Epithelial cell of proximal tubule (primary cell): Measurements from ENCODE around the gene CCDC8. TPM values are rescaled to one million over a fixed set of nuclear protein-coding genes. Genes with fewer than 3 reads are reported as not detected.

ENCODE experiments used
- DNase-seq: peaks from one replicate; pipeline ENCODE4 v3.0.0-alpha.2; 2011; ENCODE audit warnings: low read depth
- H3K4me3 ChIP-seq: 2 replicates; pipeline ENCODE4 v1.5.1; 2011; ENCODE audit warnings: low read depth, mild to moderate bottlenecking, low read length
- total RNA-seq: library from RNA; depleted of rRNA; stranded (reverse); fragments of >200 nt; gene quantifications from 2 replicates; pipeline ENCODE4 v1.2.3, GENCODE V29; 2015
- TF ChIP-seq, protein P1 (sequence below): conservative IDR thresholded peaks from 2 replicates; pipeline ENCODE4 v1.5.1; 2012; ENCODE audit warnings: low read depth, mild to moderate bottlenecking, low read length

CCDC8 gene
- total RNA-seq, 1 donor from 2014 or later = 14.1 TPM

DNA sequence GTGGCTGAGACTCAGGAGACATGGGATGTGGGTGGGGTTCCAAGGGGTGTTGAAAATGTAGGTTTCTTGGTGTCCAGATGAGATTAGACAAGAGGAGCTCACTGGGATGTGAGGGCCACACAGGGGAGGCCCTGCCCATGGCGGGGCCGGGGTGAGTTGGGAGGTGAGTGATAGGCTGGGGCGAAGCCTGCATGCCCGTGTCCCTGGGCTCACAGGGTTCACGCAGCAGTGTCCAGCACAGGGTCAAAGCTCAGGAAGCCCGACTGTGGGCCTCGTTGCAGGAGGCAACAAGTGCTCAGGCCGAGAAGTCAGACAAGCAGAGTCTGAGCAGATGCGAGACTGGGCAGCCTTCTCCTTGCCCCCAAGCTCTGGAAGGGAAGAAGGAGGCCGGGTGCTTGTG, 27.2 kb downstream of the CCDC8 start:
- no peak for DNase-seq
- no peak overlapping the region for H3K4me3 ChIP-seq
- TF ChIP-seq, protein P1, sequence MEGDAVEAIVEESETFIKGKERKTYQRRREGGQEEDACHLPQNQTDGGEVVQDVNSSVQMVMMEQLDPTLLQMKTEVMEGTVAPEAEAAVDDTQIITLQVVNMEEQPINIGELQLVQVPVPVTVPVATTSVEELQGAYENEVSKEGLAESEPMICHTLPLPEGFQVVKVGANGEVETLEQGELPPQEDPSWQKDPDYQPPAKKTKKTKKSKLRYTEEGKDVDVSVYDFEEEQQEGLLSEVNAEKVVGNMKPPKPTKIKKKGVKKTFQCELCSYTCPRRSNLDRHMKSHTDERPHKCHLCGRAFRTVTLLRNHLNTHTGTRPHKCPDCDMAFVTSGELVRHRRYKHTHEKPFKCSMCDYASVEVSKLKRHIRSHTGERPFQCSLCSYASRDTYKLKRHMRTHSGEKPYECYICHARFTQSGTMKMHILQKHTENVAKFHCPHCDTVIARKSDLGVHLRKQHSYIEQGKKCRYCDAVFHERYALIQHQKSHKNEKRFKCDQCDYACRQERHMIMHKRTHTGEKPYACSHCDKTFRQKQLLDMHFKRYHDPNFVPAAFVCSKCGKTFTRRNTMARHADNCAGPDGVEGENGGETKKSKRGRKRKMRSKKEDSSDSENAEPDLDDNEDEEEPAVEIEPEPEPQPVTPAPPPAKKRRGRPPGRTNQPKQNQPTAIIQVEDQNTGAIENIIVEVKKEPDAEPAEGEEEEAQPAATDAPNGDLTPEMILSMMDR = no peak

DNA sequence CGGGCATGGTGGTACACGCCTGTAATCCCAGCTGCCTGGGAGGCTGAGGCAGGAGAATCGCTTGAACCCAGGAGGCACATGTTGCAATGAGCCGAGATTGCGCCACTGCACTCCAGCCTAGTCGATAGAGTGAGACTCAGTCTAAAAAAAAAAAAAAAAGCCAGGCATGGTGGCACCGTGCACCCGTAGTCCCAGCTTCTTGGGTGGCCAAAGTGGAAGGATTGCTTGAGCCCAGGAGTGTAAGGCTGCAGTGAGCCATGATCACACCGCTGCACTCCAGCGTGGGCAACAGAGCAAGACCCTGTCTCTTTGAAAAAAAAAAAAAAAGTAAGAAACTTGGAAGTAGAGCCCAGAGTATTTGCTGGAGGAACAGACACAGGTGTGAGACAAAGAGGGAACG, 27.7 kb downstream of the CCDC8 start:
- TF ChIP-seq, protein P1 = no peak
- no peak for DNase-seq
- no peak overlapping the region for H3K4me3 ChIP-seq

DNA sequence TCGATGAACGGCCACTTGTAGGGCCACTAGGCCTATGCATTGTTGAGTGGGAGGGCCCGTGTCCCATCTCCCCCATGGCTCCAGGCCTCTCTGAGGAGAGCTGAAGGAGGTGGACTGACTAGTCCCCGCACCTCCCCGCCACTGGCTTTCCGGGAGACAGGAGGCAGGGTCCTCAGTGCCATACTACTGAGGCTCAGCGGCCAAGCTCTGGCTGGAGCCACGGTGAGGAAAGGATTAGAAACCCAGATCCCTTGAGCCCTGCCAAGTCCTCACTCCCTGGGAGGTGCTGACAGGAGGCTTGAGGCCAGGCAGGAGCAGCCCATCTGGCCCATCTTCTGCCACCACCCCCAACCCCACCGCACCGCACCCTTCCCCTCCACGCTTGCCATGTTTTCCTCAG, 29.0 kb downstream of the CCDC8 start:
- no peak for DNase-seq
- TF ChIP-seq, protein P1 = no peak
- H3K4me3 ChIP-seq = no peak overlapping the region

DNA sequence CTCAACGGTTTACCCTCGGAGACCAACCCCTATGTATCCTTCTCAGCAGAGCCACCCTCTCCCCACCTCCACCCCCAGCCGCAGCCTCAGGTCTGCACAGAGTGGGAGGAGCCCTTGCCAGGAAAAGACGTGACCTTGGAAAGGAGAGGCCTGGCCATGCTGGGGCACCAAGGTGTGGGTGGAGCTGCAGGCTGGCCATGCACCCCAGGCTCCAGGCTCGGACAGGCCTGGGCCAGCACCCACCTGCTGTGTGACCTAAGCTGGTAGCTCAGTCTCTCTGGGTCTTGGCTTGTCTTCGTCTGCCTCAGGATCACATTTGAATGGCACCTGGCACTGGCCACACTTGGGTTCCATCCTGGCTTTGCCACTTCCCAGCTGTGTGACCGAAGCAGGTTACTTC, 29.5 kb downstream of the CCDC8 start:
- TF ChIP-seq, protein P1 = no peak
- DNase-seq = no peak
- H3K4me3 ChIP-seq = no peak overlapping the region

DNA sequence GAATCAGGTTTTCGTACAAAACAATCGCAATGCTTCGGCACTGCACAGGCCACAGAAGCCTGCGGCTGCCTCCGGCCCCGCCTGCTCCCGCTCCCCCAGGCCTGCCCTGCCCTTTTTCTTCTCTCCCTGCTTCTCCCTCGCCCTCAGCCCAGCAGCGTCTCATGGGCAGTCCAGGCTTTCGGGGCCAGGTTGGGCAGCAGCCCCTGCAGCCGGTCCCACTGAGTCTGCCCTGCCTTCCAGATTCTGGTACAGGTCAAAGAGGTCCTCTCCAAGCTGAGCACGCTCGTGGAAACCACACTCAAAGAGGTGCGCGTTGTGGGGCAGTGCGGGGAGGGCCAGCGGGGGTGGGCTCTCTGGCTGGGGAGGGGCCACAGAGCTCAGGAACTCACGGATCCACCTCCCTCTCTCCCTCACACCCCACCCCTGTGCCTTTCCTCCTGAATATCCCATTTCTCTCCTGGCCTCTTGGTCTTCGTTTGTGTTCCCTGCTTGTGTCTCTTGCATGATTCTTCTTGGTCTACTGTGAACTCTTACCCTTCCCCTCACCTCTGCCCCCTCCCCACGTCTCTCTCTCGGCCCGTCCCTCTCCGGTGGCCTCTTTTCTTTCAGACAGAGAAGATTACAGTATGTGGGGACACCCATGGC, 30.1 kb downstream of the CCDC8 start:
- TF ChIP-seq, protein P1 = no peak
- H3K4me3 ChIP-seq = no peak overlapping the region

DNA sequence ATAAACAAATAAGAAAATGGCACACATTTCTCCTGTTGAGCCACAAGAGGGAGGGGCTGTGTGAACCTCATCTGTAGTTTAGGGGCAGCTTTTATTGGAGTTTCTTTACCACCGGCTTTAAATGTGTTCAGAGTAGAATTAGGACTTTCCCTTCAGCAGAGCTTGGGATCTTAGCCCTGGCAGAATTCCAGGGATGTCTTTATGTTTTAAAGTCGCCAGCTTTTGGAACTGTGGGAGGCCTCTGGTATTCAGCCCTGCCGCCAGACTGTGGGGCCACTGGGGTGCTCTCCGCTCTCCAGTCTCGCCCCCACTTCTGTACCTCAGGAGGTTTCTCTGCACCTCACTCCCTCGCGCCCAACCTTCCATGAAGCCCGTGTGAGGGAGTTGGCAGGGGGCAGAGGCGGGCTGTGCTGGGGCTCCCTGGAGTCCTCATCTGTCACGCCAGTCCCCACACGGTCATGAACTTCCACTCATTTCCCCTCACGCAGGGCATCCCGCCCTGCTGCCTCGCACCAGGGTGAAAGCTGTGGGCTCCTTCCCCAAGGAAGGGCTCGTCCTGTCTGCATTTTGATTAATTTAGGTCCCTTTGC, 31.5 kb downstream of the CCDC8 start:
- TF ChIP-seq, protein P1 = no peak
- DNase-seq = no peak

More for the DNA sequence above, 30.1 kb downstream of the CCDC8 start:
- DNase-seq = no peak

DNA sequence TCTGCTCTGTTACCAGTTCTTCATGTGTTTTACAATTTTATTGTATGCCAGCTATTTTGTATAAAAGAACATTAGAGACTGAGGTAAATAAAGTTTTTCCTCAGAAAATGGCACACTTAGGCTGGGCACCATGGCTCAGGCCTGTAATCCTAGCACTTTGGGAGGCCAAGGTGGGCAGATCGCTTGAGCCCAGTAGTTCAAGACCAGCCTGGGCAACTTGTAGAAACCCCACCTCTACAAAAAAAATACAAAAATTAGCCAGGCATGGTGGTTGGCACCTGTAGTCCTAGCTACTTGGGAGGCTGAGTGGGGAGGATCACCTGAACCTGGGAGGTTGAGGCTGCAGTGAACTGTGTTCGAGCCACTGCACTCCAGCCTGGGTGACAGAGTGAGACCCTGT, 32.0 kb downstream of the CCDC8 start:
- TF ChIP-seq, protein P1 = no peak
- no peak for DNase-seq
- H3K4me3 ChIP-seq = no peak overlapping the region

More for the DNA sequence above, 31.5 kb downstream of the CCDC8 start:
- no peak overlapping the region for H3K4me3 ChIP-seq
